Activated naive CD4-positive, alpha-beta T cell treated with anti-CD3 and anti-CD28 coated beads, Interleukin-2, amount 50 U/mL, for 72 hours (primary cell): Measurements from ENCODE around the gene B3GNT9. TPM values are rescaled to one million over a fixed set of nuclear protein-coding genes. Genes with fewer than 3 reads are reported as not detected.
"Not testable (repeated sequence)": the region's sequence is repeated elsewhere in the genome, so short reads cannot be mapped to it uniquely, and the experiment has no call there.

Experiments
- ATAC-seq, 2 donors: fragments of 150-1000 bp; cut with Tn5 transposase; 2 replicates each; pipeline ENCODE4 v1.10.0; 2021; ENCODE audit warnings: mild to moderate bottlenecking in 2 of 2, moderate library complexity in 2 of 2
- DNase-seq, 2 donors: peaks; one replicate each; pipeline ENCODE4 v3.0.0; 2021 to 2022; ENCODE audit warnings: low spot score in 2 of 2
- H3K27ac Mint-ChIP-seq, 2 donors: one replicate each; pipeline ENCODE4 v1.8.0; 2022; ENCODE audit warnings: mild to moderate bottlenecking in 2 of 2, mixed read lengths in 2 of 2
- H3K36me3 Mint-ChIP-seq, 2 donors: one replicate each; pipeline ENCODE4 v1.8.0; 2022; ENCODE audit warnings: mixed read lengths in 2 of 2
- H3K9me3 Mint-ChIP-seq, 2 donors: one replicate each; pipeline ENCODE4 v1.8.0; 2022; ENCODE audit warnings: mixed read lengths in 2 of 2
- total RNA-seq, 2 donors: library from RNA; stranded (reverse); gene quantifications; one replicate each; pipeline ENCODE4 v1.2.3, GENCODE V29; 2022

Gene B3GNT9
- total RNA-seq, 2 donors from 2014 or later = 3.2 to 4.7 TPM

DNA sequence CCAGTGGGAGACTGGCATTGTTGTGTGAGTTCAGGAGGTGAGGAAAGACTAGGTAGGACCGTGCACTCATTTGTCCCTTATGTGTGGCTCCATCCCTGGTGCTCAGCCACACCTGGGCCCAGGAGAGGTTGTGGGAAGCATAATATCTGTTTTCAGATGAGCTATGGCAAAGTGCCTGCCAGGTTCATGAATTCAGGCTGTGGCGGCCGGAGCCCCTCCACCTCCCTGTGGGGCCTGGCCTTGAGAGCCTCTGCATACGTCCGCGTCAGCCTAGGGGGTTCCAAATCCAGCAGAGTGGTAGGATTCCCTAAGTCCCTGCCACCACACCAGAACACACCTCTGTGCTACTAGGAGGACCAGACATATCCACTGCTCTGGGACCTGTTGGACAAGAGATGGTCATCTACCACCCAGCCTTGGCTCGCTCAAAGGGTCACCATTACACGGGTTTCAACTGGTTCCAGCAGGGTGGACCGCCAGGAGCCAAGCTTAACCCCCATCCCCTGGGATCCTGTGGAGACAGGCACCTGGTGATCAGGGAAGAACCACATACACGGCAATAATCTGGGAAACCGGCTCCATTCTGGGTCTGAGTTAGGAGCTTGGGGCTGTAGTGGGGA, 2.0 kb downstream of the B3GNT9 start:
- ATAC-seq (no peak), DNase-seq (no peak)
- H3K27ac Mint-ChIP-seq = peak overlapping the region in 1 of 2 donors; percentile 29
- no peaks in the 10 kb centered on the region for H3K9me3 Mint-ChIP-seq
- H3K36me3 Mint-ChIP-seq = peaks cover 18 to 32% of the 10 kb centered on the region in 2 donors

DNA sequence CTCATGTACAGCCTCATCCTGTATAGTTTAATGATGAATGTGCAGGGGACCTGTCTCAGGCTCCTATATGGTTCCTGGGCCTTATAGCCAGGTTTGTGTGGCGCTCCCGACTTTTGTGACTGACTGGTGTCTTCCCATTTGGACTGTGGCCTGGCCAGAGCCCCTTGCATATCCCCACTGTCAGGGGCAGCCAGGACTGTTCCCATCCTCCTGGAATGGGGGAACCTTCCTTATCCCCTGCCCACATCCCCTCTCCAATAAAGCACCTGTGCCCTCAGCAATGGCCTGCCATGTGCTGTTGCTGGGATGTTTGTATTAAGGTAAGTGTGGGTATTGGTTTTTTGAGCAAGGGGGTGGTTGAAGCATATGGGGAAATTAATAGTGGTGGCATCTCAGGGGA, 2.6 kb downstream of the B3GNT9 start:
- DNase-seq = no peak
- peak overlapping the region in 1 of 2 donors; percentile 62 for H3K27ac Mint-ChIP-seq
- ATAC-seq = no peak
- H3K36me3 Mint-ChIP-seq = peaks cover 18 to 32% of the 10 kb centered on the region in 2 donors
- no peaks in the 10 kb centered on the region for H3K9me3 Mint-ChIP-seq

DNA sequence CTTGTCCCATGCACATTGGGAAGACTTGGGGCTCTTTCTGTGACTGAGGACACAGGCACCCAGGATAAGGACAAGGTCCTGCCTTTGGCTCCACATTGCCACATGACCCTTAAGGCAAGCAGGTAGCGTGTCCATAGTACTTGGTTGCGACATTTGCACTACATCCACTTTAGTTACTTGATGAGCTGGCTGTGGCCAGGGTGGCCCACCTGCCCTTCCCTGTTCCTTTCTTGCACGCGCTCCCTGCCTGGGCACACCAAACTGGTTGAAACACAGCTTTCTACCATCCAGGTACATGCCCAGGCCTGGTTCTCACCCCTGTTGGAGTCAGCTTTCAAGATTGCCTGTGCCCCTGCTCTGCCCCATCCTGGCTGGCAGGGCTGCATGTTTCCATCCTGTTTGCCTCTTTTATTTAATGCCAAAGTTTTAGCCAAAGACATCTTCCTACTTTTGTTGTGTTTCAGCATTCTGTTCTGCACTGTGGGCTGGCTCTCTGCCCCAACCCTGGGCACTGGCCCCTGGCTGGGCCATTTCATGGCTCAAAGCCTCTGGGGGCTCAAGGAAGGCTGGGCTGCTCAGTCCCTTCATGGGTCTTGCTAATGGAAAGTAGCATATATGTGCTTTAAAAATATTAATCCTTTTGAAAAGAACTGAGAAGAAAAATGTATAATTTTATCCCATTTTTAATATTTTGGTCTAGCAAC, 3.2 kb downstream of the B3GNT9 start:
- DNase-seq (no peak), ATAC-seq (no peak)
- no peaks in the 10 kb centered on the region for H3K9me3 Mint-ChIP-seq
- H3K27ac Mint-ChIP-seq = no peak overlapping the region
- H3K36me3 Mint-ChIP-seq = peaks cover 18 to 32% of the 10 kb centered on the region in 2 donors

DNA sequence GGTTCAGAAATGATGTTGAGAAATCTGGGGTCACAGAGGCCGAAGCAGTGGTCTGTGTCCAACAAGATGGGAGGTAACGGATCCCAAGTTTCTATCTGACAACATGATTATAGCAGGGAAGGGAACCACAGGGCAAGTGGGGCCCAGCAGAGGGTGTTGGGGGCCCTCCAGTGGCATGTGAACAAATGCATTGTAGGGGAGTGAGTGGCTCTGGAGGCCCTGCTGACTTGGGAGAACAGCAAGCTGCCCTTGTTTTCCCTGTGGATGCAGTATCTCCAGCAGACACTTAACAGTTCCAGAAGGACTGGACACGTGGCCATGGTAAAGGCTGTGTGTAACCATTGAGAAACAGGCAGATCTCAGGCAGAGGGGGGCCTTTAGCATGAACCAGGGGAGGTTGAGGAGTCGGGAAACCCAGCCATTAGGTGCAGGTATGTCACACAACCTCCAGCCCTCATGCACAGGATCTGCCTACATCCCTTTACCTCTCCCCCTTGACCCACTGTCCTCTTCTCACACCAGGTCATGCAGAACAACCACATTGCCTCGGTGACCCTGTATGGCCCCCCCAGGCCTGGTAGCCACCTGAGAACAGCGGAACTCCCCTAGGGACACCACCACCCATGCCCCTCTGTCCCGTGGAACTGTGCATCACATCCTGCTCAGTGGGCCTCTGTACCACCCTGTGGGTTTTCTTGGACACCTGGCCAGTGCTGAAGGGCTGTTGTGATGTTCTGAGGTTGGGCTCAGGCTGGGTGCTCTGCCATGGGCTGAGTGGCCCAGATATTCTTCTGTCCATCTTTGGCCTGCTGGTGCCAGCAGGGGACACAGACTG, 4.1 kb downstream of the B3GNT9 start:
- ATAC-seq (no peak), DNase-seq (no peak)
- Mint-ChIP-seq H3K36me3 (peaks cover 18 to 32% of the 10 kb centered on the region in 2 donors), H3K9me3 (no peaks in the 10 kb centered on the region), H3K27ac (peak overlapping the region; percentile 45 to 47)

DNA sequence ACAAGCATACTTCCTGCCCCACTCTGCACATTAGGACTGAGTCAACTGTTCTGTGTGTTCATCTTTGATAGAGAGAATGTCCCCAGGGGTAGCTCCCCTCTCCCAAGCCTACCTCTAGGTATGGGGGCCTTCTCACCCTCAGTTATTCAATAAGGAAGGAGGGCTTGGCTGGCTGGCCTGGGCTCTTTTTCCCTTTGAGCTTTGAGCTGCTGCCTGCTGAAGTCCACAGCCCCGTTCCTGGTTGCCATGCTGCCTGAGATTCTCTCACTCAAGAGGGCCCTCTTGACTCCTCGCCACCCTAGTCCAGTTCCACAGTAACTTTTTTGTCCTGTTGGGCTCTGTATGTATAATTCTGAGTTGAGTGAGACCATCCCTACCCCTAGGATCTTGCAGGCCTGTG, 5.1 kb downstream of the B3GNT9 start:
- Mint-ChIP-seq H3K9me3 (no peaks in the 10 kb centered on the region), H3K36me3 (peaks cover 23 to 37% of the 10 kb centered on the region in 2 donors), H3K27ac (peak overlapping the region in 1 of 2 donors; percentile 45)
- DNase-seq (no peak), ATAC-seq (no peak)

DNA sequence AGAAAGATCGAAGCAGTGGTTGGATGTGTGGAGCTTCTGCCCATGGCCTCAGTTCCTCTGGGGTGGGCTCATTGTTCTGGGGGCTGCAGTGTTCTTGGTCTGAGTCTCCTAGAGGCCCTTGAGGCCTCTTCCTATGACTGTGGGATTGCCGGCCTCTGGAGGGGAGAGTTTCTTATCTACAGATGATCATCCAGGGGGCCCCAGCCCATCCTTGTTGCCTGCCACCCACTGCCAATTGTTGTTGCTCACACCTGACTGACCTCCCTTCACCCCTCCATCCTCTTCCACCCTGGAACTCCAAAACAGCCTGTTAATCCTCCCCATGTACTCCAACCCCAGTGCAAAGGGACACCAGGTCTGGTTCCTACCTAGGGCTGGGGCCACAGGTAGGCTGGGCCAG, 5.9 kb downstream of the B3GNT9 start:
- Mint-ChIP-seq H3K36me3 (peaks cover 29 to 45% of the 10 kb centered on the region in 2 donors), H3K27ac (peak overlapping the region in 1 of 2 donors; percentile 30), H3K9me3 (no peaks in the 10 kb centered on the region)
- ATAC-seq = no peak
- DNase-seq = no peak

DNA sequence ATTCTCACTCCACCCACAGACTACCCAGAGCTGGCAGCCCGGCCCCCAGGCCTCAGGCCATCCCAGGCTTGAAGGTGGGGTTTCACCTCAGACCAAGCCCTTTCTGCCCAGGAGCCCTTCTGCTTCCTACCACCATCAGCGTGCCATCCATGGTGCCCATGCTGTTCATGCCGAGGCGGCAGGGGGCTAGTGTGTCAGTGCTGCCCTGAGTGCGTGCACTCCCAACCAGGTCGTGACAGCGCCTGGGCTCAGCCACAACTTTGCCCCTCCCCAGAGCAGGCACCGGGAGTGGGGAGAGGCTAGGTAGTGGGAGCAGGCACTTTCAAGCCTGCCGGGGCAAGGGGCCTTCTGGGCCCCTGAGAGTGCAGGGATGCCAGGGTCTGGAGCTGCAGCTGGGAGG, 8.5 kb downstream of the B3GNT9 start:
- H3K36me3 Mint-ChIP-seq = peaks cover 12 to 27% of the 10 kb centered on the region in 2 donors

DNA sequence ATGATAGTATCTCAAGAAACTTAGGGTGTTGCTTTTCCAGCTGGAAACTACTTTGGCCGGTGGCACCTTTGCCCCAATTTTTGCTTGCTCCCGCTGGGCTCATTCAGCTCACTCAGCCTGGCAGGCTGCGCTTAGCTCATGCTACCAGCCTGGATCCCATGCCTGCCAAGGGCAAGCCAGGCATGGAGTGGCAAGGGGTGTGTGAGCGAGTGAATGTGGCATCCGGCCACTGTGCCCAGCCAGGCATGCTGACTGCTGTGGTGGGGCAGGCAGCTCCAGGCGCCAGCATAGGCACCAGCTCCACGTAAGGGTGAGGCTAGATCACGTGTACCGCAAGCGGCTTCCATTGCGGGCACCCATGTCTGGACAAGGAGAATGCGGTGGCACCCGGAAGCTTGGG, 9.4 kb downstream of the B3GNT9 start:
- Mint-ChIP-seq H3K9me3 (no peaks in the 10 kb centered on the region), H3K27ac (no peak overlapping the region), H3K36me3 (peaks cover 12 to 26% of the 10 kb centered on the region in 2 donors)
- ATAC-seq (no peak), DNase-seq (no peak)

More for the DNA sequence above, 8.5 kb downstream of the B3GNT9 start:
- H3K27ac Mint-ChIP-seq = peak overlapping the region in 1 of 2 donors; percentile 33
- H3K9me3 Mint-ChIP-seq = no peaks in the 10 kb centered on the region
- no peak for ATAC-seq
- DNase-seq = no peak

DNA sequence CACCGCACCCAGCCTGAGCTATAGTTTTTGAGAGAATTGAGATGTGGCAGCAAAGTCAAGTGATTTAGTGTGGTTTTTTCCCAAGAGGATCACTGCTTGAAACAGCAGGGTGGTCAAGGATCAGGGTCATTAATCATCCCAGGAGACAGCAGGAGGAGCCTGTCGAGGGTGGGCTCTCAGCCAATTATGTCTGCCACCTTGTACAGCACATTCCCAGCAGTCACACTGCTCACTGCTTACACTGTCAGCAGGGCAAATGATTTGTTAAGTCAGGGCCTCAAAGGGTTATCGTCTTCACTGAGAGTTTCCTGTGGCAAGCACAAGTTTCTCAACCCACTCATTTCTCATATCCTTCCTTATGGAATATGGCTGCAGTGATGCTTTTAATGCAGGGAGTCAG, 13.2 kb downstream of the B3GNT9 start:
- no peak for ATAC-seq
- Mint-ChIP-seq H3K27ac (peak overlapping the region in 1 of 2 donors; percentile 12), H3K9me3 (no peaks in the 10 kb centered on the region), H3K36me3 (peaks cover 12 to 13% of the 10 kb centered on the region in 2 donors)
- no peak for DNase-seq

DNA sequence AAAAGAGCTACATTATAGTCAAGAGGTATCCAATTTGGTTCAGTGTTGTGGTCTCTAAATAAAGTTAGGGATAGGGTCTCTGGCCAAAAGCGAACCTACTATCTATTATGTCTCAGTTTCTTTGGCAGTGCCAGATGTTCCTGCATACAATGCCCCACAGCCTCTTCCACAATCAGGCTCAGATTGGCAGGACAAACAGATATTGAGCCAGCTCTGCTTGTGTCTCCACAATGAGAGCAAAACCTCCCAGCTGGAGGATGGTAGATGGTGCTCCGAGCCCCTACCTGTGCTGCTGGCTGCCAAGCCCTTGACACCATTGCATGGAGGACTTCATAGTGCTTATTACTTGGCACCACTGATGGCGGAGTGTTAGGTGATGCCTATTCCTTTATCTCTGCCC, 21.4 kb downstream of the B3GNT9 start:
- Mint-ChIP-seq H3K36me3 (peaks cover 6 to 9% of the 10 kb centered on the region in 2 donors), H3K27ac (no peak overlapping the region), H3K9me3 (no peaks in the 10 kb centered on the region)
- ATAC-seq (no peak), DNase-seq (no peak)

DNA sequence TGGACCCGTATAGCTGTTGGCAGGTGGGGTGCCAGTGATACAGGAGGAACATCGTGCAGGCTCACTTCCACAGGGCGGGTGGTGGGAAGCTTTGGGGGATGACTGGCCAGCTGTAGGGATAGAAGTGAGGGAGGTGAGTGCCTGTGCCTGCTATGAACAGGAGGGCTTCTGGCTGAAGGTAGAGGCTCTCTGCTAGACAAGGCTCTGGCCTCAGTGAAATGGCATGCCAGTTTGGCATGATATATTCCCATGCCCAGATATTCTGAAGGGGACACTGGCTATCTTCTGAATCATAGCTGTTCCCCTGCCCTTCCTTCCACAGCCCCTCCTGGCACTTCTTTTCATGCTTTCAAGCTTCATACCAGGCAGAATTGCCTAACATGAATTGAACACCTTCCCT, 21.9 kb downstream of the B3GNT9 start:
- H3K27ac Mint-ChIP-seq = no peak overlapping the region

DNA sequence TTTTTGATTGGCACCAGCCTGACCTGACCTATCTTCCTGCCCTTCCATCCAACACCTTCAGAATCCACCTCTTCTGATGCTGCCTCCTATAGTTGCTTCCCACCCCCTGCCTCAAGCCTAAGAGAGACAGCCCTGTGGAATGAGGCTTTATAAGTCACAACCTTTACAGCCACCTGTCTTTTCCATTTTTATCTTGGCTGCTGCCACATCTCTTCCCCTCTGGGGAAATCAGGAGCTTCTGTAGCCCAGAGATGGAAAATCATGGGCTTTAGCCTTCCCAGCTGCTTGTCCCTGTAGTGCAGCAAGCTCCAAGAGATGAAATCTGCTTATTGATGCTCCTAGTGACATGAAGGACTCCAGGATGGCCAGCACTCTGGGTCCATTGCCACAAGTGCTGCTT, 22.4 kb downstream of the B3GNT9 start:
- ATAC-seq (no peak), DNase-seq (no peak)
- Mint-ChIP-seq H3K27ac (no peak overlapping the region), H3K9me3 (no peaks in the 10 kb centered on the region), H3K36me3 (peaks cover 6 to 9% of the 10 kb centered on the region in 2 donors)

More for the DNA sequence above, 21.9 kb downstream of the B3GNT9 start:
- ATAC-seq (no peak), DNase-seq (no peak)
- peaks cover 6 to 9% of the 10 kb centered on the region in 2 donors for H3K36me3 Mint-ChIP-seq
- no peaks in the 10 kb centered on the region for H3K9me3 Mint-ChIP-seq

DNA sequence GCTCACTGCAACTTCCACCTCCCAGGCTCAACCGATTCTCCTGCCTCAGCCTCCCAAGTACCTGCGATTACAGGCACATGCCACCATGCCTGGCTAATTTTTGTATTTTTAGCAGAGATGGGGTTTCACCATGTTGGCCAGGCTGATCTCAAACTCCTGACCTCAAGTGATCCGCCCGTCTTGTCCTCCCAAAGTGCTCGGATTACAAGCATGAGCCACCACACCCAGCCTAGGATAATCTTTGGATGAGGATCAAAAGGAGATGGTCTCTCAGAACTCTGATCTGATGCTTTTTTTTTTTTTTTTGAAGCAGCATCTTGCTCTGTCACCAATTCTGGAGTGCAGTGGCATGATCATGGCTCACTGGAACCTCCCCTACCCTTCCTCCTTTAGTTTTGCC, 28.0 kb downstream of the B3GNT9 start:
- not testable (repeated sequence) for DNase-seq, H3K9me3 Mint-ChIP-seq, H3K36me3 Mint-ChIP-seq, ATAC-seq
- H3K27ac Mint-ChIP-seq = peak overlapping the region in 1 of 2 donors; percentile 29

DNA sequence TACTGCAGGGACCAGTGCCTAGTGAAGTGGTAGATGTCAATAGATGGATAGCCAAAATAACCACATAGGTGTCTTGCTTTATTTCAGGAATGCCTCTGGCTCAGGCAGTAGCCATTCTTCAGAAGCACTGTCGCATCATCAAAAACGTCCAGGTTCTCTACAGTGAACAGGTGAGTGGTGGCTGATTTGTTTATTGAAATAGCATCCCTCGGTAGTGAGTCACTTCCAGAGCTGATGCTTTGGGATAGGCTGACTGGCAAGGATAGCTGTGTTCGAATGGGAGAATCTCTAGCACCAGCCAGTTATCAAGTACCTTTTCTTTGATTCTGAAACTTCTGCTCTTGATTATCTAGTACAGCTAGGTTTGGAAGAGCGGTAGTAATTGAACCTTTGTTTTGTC, 30.8 kb downstream of the B3GNT9 start:
- Mint-ChIP-seq H3K36me3 (no peaks in the 10 kb centered on the region), H3K27ac (no peak overlapping the region), H3K9me3 (no peaks in the 10 kb centered on the region)
- no peak for DNase-seq
- ATAC-seq = no peak

DNA sequence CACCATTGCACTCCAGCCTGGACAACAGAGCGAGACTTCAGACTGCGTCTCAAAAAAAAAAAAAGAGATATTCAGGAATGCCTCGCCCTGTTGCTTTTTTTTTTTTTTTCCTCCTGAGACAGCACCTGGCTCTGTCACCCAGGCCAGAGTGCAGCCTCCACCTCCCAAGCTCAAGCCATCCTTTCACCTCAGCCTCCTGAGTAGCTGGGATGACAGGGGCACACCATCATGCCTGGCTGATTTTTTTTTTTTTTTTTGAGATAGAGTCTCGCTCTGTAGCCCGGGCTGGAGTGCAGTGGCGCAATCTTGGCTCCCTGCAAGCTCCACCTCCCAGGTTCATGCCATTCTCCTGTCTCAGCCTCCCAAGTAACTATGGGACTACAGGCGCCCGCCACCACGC, 33.1 kb downstream of the B3GNT9 start:
- no peak for ATAC-seq
- no peaks in the 10 kb centered on the region for H3K9me3 Mint-ChIP-seq
- peak in 1 of 2 donors; percentile 6 for DNase-seq
- H3K36me3 Mint-ChIP-seq = no peaks in the 10 kb centered on the region
- H3K27ac Mint-ChIP-seq = no peak overlapping the region

DNA sequence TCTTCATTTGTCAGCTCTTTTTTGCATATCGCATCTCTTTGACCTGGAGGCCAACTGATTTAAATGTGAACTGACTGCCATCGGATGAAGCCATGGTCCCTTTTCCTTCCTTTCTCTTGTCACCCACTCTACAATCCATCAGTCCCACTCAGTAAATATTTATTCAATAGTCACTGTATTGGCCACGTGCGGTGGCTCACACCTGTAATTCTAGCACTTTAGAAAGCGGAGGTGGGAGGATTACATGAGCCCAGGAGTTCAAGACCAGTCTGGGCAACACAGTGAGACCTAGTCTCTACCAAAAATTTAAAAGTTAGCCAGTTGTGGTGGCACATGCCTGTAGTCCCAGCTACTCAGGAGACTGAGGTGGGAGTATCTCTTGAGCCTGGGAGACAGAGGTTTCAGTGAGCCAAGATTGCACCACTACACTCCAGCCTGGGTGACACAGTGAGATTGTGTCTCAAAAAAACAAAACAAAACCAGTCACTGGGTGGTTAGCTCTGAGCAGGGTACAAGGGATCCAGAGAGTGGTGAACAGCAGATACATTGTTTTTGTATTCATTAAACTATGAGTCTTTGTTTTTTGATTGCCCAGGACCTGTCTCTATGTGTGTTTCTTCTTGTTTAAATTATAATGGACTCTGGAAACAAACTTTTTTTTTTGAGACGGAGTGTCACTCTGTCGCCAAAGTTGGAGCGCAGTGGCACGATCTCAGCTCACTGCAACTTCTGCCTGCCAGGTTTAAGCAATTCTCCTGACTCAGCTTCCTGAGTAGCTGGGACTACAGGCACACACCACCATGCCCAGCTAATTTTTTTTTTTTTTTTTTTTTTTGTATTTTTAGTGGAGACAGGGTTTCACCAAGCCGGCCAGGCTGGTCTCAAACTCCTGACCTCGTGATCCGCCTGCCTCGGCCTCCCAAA, 34.1 kb downstream of the B3GNT9 start:
- ATAC-seq = no peak
- H3K27ac Mint-ChIP-seq = no peak overlapping the region
- H3K36me3 Mint-ChIP-seq = no peaks in the 10 kb centered on the region
- DNase-seq = peak in 1 of 2 donors; percentile 14
- no peaks in the 10 kb centered on the region for H3K9me3 Mint-ChIP-seq
